HL-60 (cell line): ENCODE measurements around the gene NTRK2.

Experiments
- CTCF ChIP-seq: IDR thresholded peaks from one replicate; pipeline ENCODE4 v1.5.1; 2011; ENCODE audit warnings: low read length, control low read depth, inconsistent platforms; ENCODE audit not compliant: insufficient read depth
- GABPA ChIP-seq: IDR thresholded peaks from 2 replicates; pipeline ENCODE4 v1.6.1; 2012; ENCODE audit warnings: low read depth
- SPI1 ChIP-seq: IDR thresholded peaks from 2 replicates; pipeline ENCODE4 v1.6.1; 2012; ENCODE audit warnings: low read depth, mild to moderate bottlenecking, borderline replicate concordance

GRCh38 chr9:84955155-84955554 is 285.6 kb downstream of the NTRK2 start:
- TF ChIP-seq CTCF (no peak), GABPA (no peak), SPI1 (no peak)
